H1 (cell line): ENCODE measurements around the gene POU2AF3. TPM values are rescaled to one million over a fixed set of nuclear protein-coding genes. Genes with fewer than 3 reads are reported as not detected.

Source experiments
- CREB1 ChIP-seq: IDR thresholded peaks from 2 replicates; pipeline ENCODE4 v1.6.1; 2012; ENCODE audit warnings: inconsistent platforms
- polyA plus RNA-seq, 7 experiments: library from polyadenylated mRNA; depleted of rRNA in 3 of 7; stranded (reverse) in 5 of 7; unstranded in 2 of 7; fragments of >200 nt in 5 of 7; fragments of 200-250 nt in 2 of 7; gene quantifications; 1 replicate in 5 of 7; 2 replicates in 1 of 7; 4 replicates in 1 of 7; pipeline versions ENCODE4 v1.2.1 to v1.2.3, GENCODE V29; 2011 to 2013; ENCODE audit warnings: missing spikeins in 2 of 7, mixed read lengths in 2 of 7
- total RNA-seq: library from RNA; stranded (reverse); fragmentation: NEBNext Ultra II Directional; extraction: Animal tissue kit (Norgen Biotek cat#: 25700); gene quantifications from 2 replicates; pipeline ENCODE4 v1.2.1, GENCODE V29; 2021
- TF ChIP-seq, protein P1 (sequence below): IDR thresholded peaks from 2 replicates; pipeline ENCODE4 v1.6.1; 2011; ENCODE audit warnings: low read length, improper control_type of control experiment

The POU2AF3 gene
- total and polyA plus RNA-seq, 2 of the 8 experiments (the other 6 are each of a cell fraction or from before 2014, with no cell fraction given), result 1.2 to 5.7 TPM

GRCh38 chr11:111351374-111352055 is 53.2 kb downstream of the POU2AF3 start (continued):
- TF ChIP-seq, protein P1, sequence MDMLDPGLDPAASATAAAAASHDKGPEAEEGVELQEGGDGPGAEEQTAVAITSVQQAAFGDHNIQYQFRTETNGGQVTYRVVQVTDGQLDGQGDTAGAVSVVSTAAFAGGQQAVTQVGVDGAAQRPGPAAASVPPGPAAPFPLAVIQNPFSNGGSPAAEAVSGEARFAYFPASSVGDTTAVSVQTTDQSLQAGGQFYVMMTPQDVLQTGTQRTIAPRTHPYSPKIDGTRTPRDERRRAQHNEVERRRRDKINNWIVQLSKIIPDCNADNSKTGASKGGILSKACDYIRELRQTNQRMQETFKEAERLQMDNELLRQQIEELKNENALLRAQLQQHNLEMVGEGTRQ, result no peak
- TF ChIP-seq CREB1, result no peak
- TF ChIP-seq, all 59 proteins: peak for 0
